HCT116 (cell line): ENCODE results near the gene MSL2. TPM values are rescaled to one million over a fixed set of nuclear protein-coding genes. Genes with fewer than 3 reads are reported as not detected.

Experiments
- ATAC-seq: fragments of 200-7000 bp; cut with Tn5 transposase; 2 replicates; pipeline ENCODE4 v1.9.1; 2020; ENCODE audit warnings: mild to moderate bottlenecking, moderate library complexity
- BruUV-seq: library from RNA; stranded (reverse); fragments of 400-500 nt; replicated peaks from 2 replicates; lab custom pipeline; 2021; lab: Mats Ljungman, UMichigan
- CTCF ChIA-PET: fragments of 300-600 bp; sonication (Branson Sonifier 250); formaldehyde crosslinking; loops from one replicate; lab custom pipeline; 2021; ENCODE audit warnings: antibody characterized with exemption; lab: Charles Lee
- POLR2A ChIA-PET: fragments of 300-600, 350-600 bp; sonication (Branson Sonifier 250); formaldehyde crosslinking; loops from one replicate; lab custom pipeline; 2021; ENCODE audit warnings: antibody characterized with exemption; lab: Charles Lee
- RAD21 ChIA-PET, 2 experiments: fragments of 300-600 bp; sonication (Branson Sonifier 250); formaldehyde crosslinking; loops; one replicate each; lab custom pipeline; 2023; ENCODE audit warnings: low total read pairs in 2 of 2; ENCODE audit not compliant: uncharacterized antibody in 2 of 2, unreplicated experiment in 2 of 2, low non-redundant PET in 1 of 2; lab: Charles Lee
- DNase-seq: peaks from one replicate; pipeline ENCODE4 v3.0.0-alpha.2; 2010; ENCODE audit warnings: low read depth, low spot score
- H2AFZ ChIP-seq: fragments of 200-600 bp; shearing (Covaris generic), sonication (generic); 2 replicates; pipeline ENCODE4 v1.6.1; 2017; ENCODE audit warnings: low read depth, mixed run types, mixed read lengths, antibody characterized with exemption, low read length; ENCODE audit not compliant: poor library complexity, severe bottlenecking
- H3K27ac ChIP-seq: 2 replicates; pipeline ENCODE4 v1.5.1; 2012; ENCODE audit warnings: low read depth, low read length
- H3K27me3 ChIP-seq: fragments of 200-600 bp; sonication (generic); 2 replicates; pipeline ENCODE4 v1.6.1; 2016; ENCODE audit warnings: mixed run types, low read length, mixed read lengths; ENCODE audit not compliant: insufficient read depth
- H3K36me3 ChIP-seq, 2 experiments: fragments of 200-500 bp in 1 of 2; fragments of 200-600 bp in 1 of 2; sonication (Bioruptor generic) in 1 of 2; sonication (generic) in 1 of 2; 2 replicates each; pipeline versions ENCODE4 v1.5.1 to v1.6.1; 2014 to 2016; ENCODE audit warnings: low read length in 2 of 2, inconsistent platforms in 1 of 2, mixed read lengths in 1 of 2, mixed run types in 1 of 2; ENCODE audit not compliant: insufficient read depth in 2 of 2, control insufficient read depth in 1 of 2
- H3K4me1 ChIP-seq, 2 experiments: fragments of 200-600 bp in 1 of 2; sonication (generic) in 1 of 2; 2 replicates each; pipeline versions ENCODE4 v1.5.1 to v1.6.1; 2012 to 2017; ENCODE audit warnings: low read length in 2 of 2, inconsistent platforms in 1 of 2, mild to moderate bottlenecking in 1 of 2, mixed read lengths in 1 of 2, mixed run types in 1 of 2, moderate library complexity in 1 of 2; ENCODE audit not compliant: insufficient read depth in 2 of 2, control insufficient read depth in 1 of 2
- H3K4me2 ChIP-seq: fragments of 200-600 bp; sonication (generic); 2 replicates; pipeline ENCODE4 v1.6.1; 2017; ENCODE audit warnings: mixed run types, low read length, mixed read lengths
- H3K4me3 ChIP-seq, 2 experiments: fragments of 200-600 bp in 1 of 2; sonication (generic) in 1 of 2; replicated peaks in 1 of 2; 2 replicates each; pipeline ENCODE4 v1.5.1; 2011 to 2016; ENCODE audit warnings: low read length in 2 of 2, control low read depth in 1 of 2, low read depth in 1 of 2, mild to moderate bottlenecking in 1 of 2, mixed read lengths in 1 of 2, mixed run types in 1 of 2
- H3K79me2 ChIP-seq: fragments of 200-600 bp; sonication (generic); 2 replicates; pipeline ENCODE4 v1.6.1; 2017; ENCODE audit warnings: mild to moderate bottlenecking, mixed run types, low read length, moderate library complexity, mixed read lengths; ENCODE audit not compliant: insufficient read depth
- H3K9ac ChIP-seq: fragments of 200-600 bp; sonication (generic); 2 replicates; pipeline ENCODE4 v1.6.1; 2016; ENCODE audit warnings: low read length, mixed read lengths
- H3K9me2 ChIP-seq: fragments of 200-600 bp; sonication (generic), shearing (Covaris generic); 2 replicates; pipeline ENCODE4 v1.6.1; 2017; ENCODE audit warnings: mixed run types, mild to moderate bottlenecking, moderate library complexity; ENCODE audit not compliant: insufficient read depth
- H3K9me3 ChIP-seq, 2 experiments: fragments of 200-500 bp in 1 of 2; fragments of 200-600 bp in 1 of 2; sonication (Bioruptor generic) in 1 of 2; sonication (generic) in 1 of 2; 2 replicates each; pipeline ENCODE4 v1.6.1; 2014 to 2017; ENCODE audit warnings: low read length in 2 of 2, mixed read lengths in 2 of 2, inconsistent platforms in 1 of 2, low read depth in 1 of 2, mild to moderate bottlenecking in 1 of 2, mixed run types in 1 of 2, moderate library complexity in 1 of 2; ENCODE audit not compliant: control insufficient read depth in 1 of 2, insufficient read depth in 1 of 2
- H4K20me1 ChIP-seq: fragments of 200-600 bp; sonication (generic), shearing (Covaris generic); 2 replicates; pipeline ENCODE4 v1.6.1; 2017; ENCODE audit warnings: mixed run types, mild to moderate bottlenecking, moderate library complexity; ENCODE audit not compliant: insufficient read depth
- CBX3 ChIP-seq: IDR thresholded peaks from 2 replicates; pipeline ENCODE4 v1.6.1; 2012; ENCODE audit warnings: low read depth
- CEBPB ChIP-seq: IDR thresholded peaks from 2 replicates; pipeline ENCODE4 v1.6.1; 2012; ENCODE audit warnings: low read depth
- CTCF ChIP-seq, 3 experiments: fragments of 200-600 bp in 1 of 3; sonication (generic) in 1 of 3; IDR thresholded peaks in 2 of 3; conservative IDR thresholded peaks in 1 of 3; 2 replicates each; pipeline ENCODE4 v1.5.1; 2012 to 2017; ENCODE audit warnings: low read depth in 2 of 3, low read length in 2 of 3, antibody characterized with exemption in 1 of 3, borderline replicate concordance in 1 of 3, control low read depth in 1 of 3, mild to moderate bottlenecking in 1 of 3, mixed read lengths in 1 of 3, mixed run types in 1 of 3, moderate library complexity in 1 of 3; ENCODE audit not compliant: insufficient read depth in 1 of 3
- EGR1 ChIP-seq: IDR thresholded peaks from 2 replicates; pipeline ENCODE4 v1.6.1; 2012; ENCODE audit warnings: low read depth
- ELF1 ChIP-seq: IDR thresholded peaks from 2 replicates; pipeline ENCODE4 v1.6.1; 2012; ENCODE audit warnings: low read depth, borderline replicate concordance
- EZH2 ChIP-seq: fragments of 200-600 bp; sonication (generic); IDR thresholded peaks from 2 replicates; pipeline ENCODE4 v1.6.1; 2017; ENCODE audit warnings: antibody characterized with exemption, mixed run types
- JUND ChIP-seq: IDR thresholded peaks from 2 replicates; pipeline ENCODE4 v1.6.1; 2012
- POLR2AphosphoS5 ChIP-seq: IDR thresholded peaks from 2 replicates; pipeline ENCODE4 v1.6.1; 2011; ENCODE audit warnings: mild to moderate bottlenecking, low read depth, low read length, moderate library complexity
- REST ChIP-seq: IDR thresholded peaks from 2 replicates; pipeline ENCODE4 v1.6.1; 2012; ENCODE audit warnings: low read depth
- SRF ChIP-seq: IDR thresholded peaks from 2 replicates; pipeline ENCODE4 v1.6.1; 2012; ENCODE audit warnings: low read depth
- YY1 ChIP-seq: IDR thresholded peaks from 2 replicates; pipeline ENCODE4 v1.6.1; 2011; ENCODE audit warnings: low read length, low read depth, moderate library complexity, mild to moderate bottlenecking; ENCODE audit not compliant: insufficient replicate concordance; ENCODE audit errors: extremely low read depth
- ZFX ChIP-seq: fragments of 450-650 bp; IDR thresholded peaks from 2 replicates; pipeline ENCODE4 v1.6.1; 2017
- intact Hi-C: fragments of 100-400 bp; cut with micrococcal nuclease; formaldehyde crosslinking; loops from 2 replicates; pipeline ENCODE4 v1.10.0; 2022
- total RNA-seq: library from RNA; stranded (reverse); gene quantifications from one replicate; pipeline ENCODE4 v1.2.1, GENCODE V29; 2021; ENCODE audit not compliant: unreplicated experiment

Gene MSL2
- total RNA-seq, 1 experiment from 2014 or later, result 34.8 TPM

GRCh38 chr3:136109499-136109898 is 86.6 kb downstream of the MSL2 start:
- TF ChIP-seq CBX3, result no peak
- TF ChIP-seq CEBPB, result no peak
- TF ChIP-seq SRF, result no peak
- no peak for TF ChIP-seq ZFX
- no peak for TF ChIP-seq EGR1
- no peak for TF ChIP-seq REST
- TF ChIP-seq JUND, result no peak
- no peak for TF ChIP-seq EZH2
- no peak for TF ChIP-seq CTCF (IDR thresholded peaks at IDR 0.05 in 2 of 3, conservative IDR thresholded peaks at IDR 0.05 in 1 of 3; ENCODE audit: borderline replicate concordance in 1 of 3, insufficient read depth in 1 of 3, low read depth in 2 of 3, low read length in 2 of 3)
- TF ChIP-seq ELF1, result no peak
- no peak for TF ChIP-seq YY1
- no peak for TF ChIP-seq POLR2AphosphoS5
- POLR2A ChIA-PET, result no interaction called here
- Histone ChIP-seq H4K20me1 (no peaks in the 10 kb centered on the region), H2AFZ (no peak overlapping the region), H3K9me2 (no peaks in the 10 kb centered on the region), H3K9ac (no peak overlapping the region), H3K4me1 (no peaks in the 10 kb centered on the region), H3K9me3 (no peaks in the 10 kb centered on the region), H3K4me2 (no peak overlapping the region), H3K79me2 (no peaks in the 10 kb centered on the region), H3K27me3 (no peaks in the 10 kb centered on the region), H3K36me3 (no peaks in the 10 kb centered on the region), H3K27ac (no peak overlapping the region), H3K4me3 (no peak overlapping the region)
- no peak for ATAC-seq
- DNase-seq, result no peak
- BruUV-seq, result no TSS peak
- RAD21 ChIA-PET, result no interaction called here
- intact Hi-C loops, result no loop called here
- CTCF ChIA-PET, result no interaction called here
